Astrocyte of the cerebellum (primary cell): ENCODE results near the gene ARAP2.

Experiments used
- DNase-seq: peaks from one replicate; pipeline ENCODE4 v3.0.0-alpha.2; 2011; ENCODE audit warnings: low read depth
- H3K4me3 ChIP-seq: 2 replicates; pipeline ENCODE4 v1.5.1; 2011; ENCODE audit warnings: mild to moderate bottlenecking, low read depth, low read length, moderate library complexity
- CTCF ChIP-seq: IDR thresholded peaks from 2 replicates; pipeline ENCODE4 v1.5.1; 2012; ENCODE audit warnings: low read length, low read depth, moderate library complexity, mild to moderate bottlenecking; ENCODE audit errors: missing control alignments
- in situ Hi-C: cut with HindIII; loops from 2 replicates; pipeline ENCODE4 v1.10.0; 2017; ENCODE audit warnings: low sequenced_read_pairs

The ARAP2 gene

GRCh38 chr4:36264207-36264826 lies 20.0 kb upstream of the ARAP2 start:
- no peak for TF ChIP-seq CTCF
- in situ Hi-C loops: no loop called here
- no peak for DNase-seq
- H3K4me3 ChIP-seq: no peak overlapping the region

GRCh38 chr4:36260731-36261130 lies 16.4 kb upstream of the ARAP2 start:
- in situ Hi-C loops: no loop called here
- no peak for DNase-seq
- TF ChIP-seq CTCF: no peak
- no peak overlapping the region for H3K4me3 ChIP-seq

GRCh38 chr4:36256398-36256891 lies 12.1 kb upstream of the ARAP2 start:
- in situ Hi-C loops: no loop called here
- H3K4me3 ChIP-seq: no peak overlapping the region
- no peak for DNase-seq
- TF ChIP-seq CTCF: no peak

- in situ Hi-C loops: no loop called here
- TF ChIP-seq CTCF: no peak
- no peak overlapping the region for H3K4me3 ChIP-seq
- no peak for DNase-seq
Measured at GRCh38 chr4:36255577-36255976, 11.3 kb upstream of the ARAP2 start.

GRCh38 chr4:36254371-36254770 lies 10.1 kb upstream of the ARAP2 start:
- in situ Hi-C loops: no loop called here
- no peak overlapping the region for H3K4me3 ChIP-seq
- no peak for TF ChIP-seq CTCF
- DNase-seq: no peak

GRCh38 chr4:36251983-36252382 lies 7.7 kb upstream of the ARAP2 start:
- in situ Hi-C loops: no loop called here
- no peak for TF ChIP-seq CTCF
- H3K4me3 ChIP-seq: no peak overlapping the region
- DNase-seq: no peak
